Stimulated activated CD8-positive, alpha-beta memory T cell treated with anti-CD3 and anti-CD28 coated beads, Interleukin-15, amount 100 ng/mL, for 48 hours (primary cell): Measurements from ENCODE around the gene ANKRD29.
"Not testable (repeated sequence)": the region's sequence is repeated elsewhere in the genome, so short reads cannot be mapped to it uniquely, and the experiment has no call there.

Experiments used
- DNase-seq, 2 donors: peaks; one replicate each; pipeline ENCODE4 v3.0.0-alpha.2; 2020; ENCODE audit warnings: low read depth in 2 of 2

The ANKRD29 gene

DNA sequence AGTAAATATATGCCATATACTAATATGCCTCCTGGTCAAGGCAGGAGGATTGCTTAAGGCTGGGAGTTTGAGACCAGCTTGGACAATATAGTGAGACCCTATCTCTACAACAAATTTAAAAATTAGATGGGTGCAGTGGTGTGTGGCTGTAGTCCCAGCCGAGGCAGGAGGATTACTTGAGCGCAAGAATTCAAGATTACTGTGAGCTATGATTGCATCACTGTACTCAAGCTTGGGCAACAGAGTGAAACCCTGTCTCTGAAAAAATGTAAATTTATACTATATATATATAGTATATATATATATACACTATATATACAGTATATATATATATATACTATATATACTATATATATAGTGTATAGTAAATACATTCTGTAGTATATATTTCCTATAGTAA is 46.5 kb downstream of the ANKRD29 start:
- no peak for DNase-seq

DNA sequence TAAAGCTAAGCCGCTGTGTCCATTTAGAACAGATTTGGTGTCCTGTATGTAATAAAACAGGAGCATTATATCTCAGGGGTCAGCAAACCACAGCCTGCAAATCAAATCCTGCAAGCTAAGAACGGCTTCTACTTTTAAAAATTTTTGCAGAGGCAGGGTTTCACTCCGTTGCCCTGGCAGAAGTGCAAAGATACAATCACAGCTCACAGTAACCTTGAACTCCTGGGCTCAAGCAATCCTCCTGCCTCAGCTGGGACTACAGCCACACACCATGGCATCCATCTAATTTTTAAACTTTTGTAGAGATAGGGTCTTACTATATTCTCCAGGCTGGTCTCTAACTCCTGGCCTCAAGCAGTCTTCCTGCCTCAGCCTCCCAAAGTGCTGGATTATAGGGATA is 47.8 kb downstream of the ANKRD29 start:
- DNase-seq: no peak

DNA sequence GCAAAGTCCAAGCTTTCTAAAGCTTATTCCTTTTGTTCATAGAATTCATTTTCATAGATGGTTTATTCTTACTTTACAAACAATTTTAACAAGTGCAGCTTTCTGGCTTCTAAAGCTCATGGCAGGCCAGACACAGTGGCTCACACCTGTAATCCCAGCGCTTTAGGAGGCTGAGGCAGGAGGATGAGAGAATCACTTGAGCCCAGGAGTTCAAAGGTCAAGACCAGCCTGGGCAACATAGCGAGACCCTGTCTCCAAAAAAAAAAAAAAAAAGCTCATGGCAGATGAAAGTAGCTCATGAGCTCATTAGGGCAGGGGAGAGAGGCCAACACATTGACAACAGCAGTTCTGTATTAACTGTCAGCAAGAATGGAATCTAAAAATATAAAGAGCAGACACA is 48.3 kb downstream of the ANKRD29 start:
- DNase-seq: no peak

DNA sequence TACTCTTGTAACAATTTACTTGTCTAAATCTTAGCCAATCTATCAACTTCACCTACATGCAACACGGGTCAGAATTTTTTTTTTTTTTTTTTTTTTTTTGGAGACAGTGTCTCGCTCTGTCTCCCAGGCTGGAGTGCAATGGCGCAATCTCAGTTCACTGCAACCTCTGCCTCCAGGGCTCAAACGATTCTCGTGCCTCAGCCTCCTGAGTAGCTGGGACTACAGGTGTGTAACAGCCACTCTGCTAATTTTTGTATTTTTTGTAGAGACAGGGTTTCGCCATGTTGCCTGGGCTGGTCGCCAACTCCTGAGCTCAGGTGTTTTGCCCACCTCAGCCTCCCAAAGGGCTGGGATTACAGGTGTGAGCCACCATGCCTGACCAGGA is 49.6 kb downstream of the ANKRD29 start:
- DNase-seq: not testable (repeated sequence)

DNA sequence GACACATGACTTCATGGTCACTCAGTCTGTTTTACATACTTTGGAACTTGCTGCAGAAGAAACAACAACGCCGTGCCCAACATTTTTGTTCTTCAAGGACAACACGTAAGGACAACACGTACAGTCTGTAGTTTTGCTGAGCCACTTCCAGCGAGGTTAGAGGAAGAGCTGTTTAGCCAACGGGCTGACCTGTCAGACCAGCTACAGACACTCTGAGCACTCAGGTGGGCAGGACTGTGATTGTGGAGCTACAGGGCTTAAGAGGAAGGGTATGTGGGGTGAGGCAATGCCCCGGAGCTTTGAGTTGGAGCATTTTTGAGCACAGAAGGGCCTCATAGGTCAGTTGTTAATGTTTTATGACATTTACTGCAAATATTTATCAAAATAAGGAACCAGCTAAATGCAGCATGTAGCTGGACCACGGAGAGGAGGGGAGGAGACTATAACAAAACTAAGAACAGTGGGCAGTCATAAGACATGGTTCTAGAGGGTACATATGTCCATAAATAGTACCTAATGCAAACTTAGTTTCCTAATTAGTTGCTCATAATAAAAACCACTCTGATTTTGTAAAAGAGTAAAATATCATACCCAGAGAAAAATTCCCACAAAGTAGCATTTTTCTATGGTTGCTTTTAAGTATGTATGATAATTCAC is 50.1 kb downstream of the ANKRD29 start:
- no peak for DNase-seq

DNA sequence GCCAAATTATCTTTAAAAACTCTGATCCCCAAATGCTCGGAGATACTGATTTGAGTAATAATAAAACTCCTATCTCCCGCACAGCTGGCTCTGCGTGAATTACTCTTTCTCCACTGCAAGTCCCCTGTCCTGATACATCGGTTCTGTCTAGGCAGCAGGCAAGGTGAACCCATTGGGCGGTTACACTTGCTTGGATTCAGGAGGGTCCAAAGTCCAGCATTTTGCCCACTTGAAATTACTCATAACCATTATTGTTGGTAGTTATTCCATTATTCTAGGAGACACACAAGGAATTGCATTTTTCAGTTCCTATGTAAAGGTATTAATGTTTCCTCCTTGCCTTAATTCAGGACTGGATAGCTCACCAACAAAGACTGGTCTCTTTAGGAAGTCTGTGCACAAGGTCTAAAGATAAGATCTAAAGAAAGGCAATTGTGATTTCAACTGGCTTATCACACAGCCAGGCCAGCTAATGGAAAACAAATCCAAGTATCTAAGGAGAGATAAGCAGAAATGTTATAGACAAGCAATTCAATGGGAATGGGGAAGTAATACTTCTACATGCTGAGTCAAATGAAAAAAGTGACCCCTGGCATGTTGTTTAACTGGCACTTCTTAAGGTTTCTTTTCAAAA is 53.2 kb downstream of the ANKRD29 start:
- DNase-seq: no peak

DNA sequence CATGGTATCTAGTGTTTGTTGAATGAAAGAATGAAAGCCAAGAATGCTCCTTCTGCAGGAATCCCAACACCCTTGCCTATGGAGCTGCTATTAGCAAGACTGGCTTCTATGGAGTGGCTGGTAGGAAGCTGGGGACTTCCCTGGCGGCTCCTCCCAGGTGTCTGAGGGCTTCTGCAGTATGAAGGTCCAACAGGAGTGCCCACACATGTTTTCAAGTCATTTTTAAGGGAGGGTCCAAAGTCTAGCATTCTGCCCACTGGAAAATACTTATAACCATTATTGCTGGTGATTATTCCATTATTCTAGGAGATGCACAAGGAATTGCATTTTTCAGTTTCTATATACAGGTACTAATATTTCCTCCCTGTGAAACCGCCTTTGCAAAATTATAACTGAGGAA is 54.5 kb downstream of the ANKRD29 start:
- no peak for DNase-seq

DNA sequence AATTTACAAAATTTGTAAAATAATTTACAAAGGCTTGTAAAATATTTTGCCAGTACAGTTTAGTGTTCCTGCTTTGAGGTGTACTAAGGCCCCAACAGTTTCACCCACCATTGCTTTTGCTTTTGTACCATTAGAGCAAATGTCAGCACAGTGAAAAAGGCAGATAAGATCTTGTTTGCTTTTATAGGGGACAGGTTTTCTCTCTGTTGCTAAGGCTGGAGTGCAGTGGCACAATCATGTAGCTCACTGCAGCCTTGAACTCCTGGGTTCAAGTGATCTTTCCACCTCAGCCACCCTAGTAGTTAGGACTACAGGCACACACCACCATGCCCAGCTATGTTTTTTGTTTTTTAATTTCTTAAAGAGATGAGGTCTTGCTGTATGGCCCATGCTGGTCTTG is 56.8 kb downstream of the ANKRD29 start:
- DNase-seq: no peak

DNA sequence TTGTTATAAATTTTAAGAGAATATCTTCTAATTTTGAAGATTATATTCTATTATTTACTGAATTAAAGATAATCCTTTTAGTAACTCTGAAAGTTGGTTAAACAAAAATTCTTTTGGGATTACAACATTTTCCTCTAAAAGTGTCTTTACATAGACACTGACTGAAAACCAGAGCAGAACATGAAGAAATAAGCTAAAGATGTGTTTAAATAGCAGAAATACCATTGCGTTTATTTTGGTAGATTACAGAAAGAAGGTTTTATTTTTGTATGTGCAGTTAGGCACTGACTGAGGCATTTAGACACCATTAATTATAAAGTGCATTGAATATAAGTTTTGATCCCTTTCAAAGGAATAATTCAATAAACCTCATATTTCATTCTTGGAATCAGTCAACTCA is 62.9 kb downstream of the ANKRD29 start:
- DNase-seq: no peak

DNA sequence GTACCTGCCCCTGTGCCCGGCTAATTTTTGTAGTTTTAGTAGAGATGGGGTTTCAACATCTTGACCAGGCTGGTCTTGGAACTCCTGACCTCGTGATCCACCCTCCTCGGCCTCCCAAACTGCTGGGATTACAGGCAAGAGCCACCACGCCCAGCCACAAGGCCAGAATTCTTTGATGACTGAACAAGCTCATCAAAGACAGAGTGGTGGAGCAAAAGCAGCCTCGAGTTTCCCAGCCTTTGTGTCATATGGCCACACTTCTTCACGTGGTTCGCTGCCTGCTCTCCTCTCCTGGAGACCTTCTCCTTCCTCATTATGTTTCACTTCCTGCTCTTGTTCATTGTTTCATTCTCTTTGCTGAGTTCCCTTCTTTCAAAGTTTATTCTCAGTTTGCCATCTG is 66.5 kb downstream of the ANKRD29 start:
- DNase-seq: no peak

DNA sequence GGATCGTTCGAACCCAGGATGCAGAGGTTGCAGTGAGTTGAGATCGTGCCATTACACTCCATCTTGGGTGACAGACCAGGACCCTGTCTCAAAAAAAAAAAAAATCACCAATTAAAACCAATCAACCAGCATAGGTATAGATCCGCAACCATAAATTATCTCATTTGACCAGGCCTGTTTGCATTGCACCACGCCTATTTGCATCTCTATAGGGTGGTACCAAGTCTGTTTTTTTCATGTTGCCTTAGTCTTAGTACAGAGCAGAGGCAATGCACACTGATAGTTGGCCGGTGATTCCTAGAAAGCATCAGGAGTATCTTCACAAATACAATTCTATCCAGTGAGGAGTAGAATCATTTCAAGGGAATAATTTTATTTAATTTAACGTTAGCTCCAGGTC is 67.1 kb downstream of the ANKRD29 start:
- no peak for DNase-seq

DNA sequence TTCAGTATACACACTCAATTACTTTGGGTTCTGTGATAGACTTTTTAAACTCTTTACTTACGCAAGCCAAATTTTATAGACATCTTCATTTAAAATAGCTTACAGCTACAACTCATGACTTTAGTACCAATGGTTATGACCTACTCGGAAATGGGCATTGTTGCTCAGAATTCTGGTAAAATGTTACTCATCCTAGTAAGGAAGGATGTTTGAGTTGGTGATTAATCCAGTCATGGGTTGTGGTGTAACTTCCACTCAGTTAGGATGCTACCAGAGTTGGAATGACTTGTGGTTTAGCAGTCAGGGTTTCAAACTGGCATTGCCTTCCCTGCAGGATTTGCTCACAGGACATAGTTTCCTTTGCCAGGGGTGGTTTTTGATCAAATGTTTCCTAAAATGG is 69.0 kb downstream of the ANKRD29 start:
- DNase-seq: no peak

DNA sequence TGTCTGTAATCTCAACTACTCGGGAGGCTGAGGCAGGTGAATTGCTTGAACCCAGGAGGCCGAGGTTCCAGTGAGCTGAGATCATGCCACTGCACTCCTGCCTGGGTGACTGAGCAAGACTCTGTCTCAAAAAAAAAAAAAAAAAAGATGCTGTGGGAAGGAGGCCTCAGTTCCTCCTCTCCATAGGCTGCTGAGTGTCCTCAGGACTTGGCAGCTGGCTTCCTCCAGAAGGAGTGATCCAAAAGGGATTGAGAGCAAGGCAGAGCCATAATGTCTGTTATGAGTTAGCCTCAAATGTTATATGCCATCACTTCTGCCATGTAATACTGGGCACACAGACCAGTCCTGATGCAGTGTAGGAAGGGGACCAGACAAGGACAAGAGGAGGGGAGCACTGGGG is 69.8 kb downstream of the ANKRD29 start:
- no peak for DNase-seq

DNA sequence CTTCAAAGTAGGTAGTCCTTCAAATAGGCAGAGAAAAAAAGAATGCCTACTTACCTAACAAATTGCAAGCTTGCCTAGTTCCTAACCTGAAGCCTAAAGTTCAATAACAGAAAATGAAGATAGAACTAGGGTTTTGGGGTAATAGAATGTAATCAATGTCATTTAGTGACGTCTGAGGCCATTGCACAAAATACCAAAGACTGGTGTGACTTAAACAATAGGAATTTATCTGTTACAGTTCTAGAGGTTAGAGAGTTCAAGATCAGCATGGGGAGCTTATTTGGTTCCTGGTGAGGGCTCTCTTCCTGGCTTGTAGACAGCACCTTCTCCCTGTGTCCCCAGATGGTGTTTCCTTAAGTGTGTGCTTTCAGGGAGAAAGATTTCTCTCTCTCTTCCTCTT is 71.7 kb downstream of the ANKRD29 start:
- no peak for DNase-seq

DNA sequence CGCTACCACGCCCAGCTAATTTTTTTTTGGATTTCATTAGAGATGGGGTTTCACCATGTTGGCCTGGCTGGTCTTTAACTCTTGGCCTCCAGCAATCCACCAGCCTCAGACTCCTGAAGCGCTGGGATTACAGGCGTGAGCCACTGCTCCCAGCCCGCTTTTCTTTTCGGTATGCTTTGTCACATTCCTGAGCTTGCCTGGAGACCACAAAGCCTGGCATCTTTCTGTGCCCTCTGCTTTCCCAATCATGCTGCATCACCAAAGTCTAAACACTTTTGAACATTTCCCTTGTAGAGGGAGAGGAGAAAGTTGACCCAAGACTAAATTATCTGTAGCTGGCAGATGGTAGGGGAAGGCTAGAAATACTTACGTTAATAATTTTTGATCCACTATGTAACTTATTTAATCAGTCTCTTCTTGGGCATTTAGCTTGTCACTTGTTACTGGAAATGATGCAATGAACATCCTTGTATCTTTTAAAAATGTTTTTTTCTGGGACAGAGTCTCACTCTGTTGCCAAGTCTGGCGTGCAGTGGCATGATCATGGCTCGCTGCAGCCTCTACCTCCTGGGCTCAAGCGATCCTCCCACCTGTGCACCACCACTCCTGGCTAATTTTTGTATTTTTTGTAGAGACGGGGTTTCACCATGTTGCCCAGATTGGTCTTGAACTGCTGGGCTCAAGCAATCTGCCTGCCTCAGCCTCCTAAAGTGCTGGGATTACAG is 73.7 kb downstream of the ANKRD29 start:
- DNase-seq: no peak

DNA sequence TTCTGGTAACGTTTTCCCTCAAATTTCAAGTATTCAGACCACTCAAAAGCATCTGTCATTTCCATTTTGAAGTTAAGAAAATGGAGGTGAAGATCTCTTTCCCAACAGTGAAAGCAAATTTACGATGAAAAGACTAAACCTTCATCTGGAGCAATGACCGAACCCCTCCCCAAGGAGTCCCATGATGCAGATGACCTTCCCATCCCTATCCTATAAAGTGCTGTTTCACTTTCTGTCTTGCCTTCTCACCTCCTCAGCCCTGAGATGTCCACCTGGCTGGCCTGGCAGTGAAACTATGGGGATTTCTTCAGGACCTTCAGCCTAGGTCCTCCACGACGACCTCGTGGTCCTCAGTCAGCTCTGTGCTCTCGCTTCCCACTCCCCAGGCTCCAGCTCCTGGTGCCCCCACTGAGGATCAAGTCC is 75.5 kb downstream of the ANKRD29 start:
- DNase-seq: no peak

DNA sequence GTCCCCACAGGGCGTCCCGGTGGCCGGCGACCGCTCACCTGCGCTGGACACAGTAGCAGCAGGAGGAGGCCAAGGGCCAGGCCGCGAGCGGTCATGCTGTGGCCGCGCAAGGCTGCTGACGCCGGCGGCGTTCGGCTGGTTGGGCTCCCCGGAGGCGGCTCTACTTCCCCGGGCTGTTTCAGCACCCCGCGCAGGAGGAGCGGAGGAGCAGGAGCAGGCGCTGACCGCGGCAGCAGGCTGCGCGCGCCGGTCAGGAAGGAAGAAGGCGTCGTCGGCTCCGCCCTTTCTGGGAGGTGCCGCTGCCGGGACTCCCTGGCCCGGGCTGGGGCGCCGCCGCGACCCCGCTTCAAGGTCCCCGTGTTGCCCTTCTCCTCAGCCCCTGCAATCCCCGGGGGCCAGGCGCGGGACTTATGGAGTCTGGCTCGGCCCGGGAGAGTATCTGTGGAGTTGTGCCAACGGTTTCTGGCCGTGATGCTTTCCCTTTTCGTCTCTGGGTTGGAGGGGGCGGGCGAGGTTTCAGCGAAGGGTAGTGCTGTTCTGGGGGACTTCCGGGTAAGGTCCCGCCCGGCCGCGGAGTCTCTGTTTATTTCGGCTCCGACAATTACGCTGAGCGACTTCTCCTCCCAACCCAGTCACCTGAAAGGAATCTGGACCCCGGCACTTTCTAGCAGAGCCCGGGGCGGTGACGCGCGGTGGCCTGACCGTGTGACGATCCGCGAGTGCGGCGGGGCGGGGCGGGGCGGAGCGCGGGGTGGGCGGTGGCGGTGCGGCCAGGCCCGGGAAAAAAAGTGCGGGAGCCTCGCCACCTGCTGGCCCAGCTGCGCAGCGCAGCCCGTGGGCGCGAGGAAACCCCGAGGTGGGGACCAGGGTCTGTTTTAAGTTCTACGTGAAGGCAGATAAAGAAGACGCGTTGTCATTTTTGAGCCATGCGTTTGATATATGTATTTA is 76.2 kb downstream of the ANKRD29 start, which contains the start of gene NPC1:
Gene NPC1, minus strand, starts transcription at position 258 of the 948 bp plus-strand sequence. Its CDS starts 163 bp downstream, at position 95.
- DNase-seq: peak; percentile 88

DNA sequence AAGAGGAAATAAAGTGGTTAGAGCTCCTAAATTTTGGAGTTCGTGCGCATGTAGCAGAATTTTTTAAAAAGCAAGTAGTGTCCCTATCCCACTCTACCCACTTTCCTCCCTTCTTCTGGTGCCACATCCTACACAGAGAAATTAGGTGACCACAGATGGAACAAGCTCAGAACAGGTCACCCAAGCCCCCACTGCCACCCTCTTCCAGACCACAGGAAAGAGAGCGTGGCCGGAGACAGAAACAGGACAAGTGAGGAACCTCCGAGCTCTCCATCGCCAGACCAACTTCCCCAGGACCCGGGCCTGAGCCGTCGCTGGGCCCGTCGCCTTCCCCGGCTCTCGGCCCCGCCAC is 76.8 kb downstream of the ANKRD29 start:
- no peak for DNase-seq

DNA sequence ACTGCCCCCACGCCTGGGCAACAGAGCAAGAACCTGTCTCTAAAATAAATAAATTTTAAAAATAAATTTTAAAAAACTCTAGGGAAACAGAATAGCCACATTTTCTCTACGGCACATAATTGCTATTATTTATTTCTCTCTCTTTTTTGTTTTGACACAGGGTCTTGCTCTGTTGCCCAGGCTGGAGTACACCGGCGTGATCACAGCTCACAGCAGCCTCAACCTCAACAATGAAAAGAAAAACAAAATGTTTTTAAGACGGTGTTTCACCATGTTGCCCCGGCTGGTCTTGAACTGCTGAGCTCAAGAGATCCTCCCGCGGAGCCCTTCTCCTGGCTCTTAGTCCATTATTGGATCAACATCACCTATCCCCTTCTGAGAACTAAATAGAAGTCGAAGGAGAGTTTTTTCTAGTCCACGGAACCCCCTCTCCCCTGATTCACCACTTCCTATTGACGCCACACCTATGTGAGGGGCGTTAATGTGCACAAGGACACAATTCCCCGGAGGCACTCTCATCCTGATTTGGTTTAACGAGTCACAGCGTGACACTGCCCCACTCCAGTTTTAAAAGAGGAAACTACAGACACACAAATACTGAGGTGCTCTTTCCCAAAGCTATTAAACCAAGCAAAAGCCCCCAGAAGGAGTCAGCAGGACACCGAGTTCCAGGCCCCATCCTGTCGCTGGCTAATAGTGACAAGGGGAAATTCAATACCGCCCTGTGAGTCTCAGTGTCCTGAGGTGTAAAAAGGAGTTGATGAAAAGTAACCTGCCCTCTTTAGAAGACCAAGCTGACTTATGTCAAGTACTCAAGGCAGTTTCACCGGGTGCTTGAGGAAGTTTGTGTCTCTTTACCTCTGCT is 77.5 kb downstream of the ANKRD29 start:
- DNase-seq: no peak

DNA sequence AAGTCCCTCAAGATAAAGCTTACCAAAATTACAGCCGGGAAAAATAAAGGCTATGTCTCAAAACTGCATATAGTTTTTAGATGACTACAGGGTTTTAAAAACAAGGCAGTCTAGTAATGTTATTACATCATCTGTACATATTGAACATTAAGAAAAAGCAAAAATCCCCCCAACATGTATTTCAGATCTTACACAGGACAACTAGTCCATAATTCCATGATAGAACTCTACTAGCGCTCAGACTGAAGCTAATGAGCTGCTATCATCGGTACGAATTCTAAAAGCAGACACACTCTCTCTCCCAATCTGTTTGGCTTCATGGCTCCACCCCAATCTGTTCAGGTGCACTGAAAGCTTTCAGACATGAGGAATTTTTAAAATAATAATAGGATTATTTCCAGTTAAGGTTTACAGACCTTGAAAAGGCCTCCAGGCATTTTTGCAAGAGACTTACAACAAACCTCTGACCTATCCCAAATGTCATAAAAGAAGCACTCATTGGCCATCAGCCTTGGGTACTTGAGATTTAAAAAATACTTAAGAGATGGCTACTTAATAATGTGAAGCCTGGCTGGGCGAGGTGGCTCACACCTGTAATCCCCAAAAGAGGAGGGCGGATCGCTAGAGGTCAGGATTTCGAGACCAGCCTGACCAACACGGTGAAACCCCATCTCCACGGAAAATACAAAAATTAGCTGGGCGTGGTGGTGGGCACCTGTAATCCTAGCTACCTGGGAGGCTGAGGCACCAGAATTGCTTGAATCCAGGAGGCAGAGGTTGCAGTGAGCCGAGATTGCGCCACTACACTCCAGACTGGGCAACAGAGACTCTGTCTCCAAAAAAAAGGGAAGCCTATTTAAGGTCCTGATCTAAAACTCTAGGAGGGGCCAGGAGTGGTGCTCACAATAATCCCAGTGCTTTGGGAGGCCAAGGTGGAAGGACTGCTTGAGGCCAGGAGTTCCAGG is 78.4 kb downstream of the ANKRD29 start:
- DNase-seq: no peak
